HuH-7 (cell line): ENCODE measurements around the gene AHDC1.
"Not testable (repeated sequence)": the region's sequence is repeated elsewhere in the genome, so short reads cannot be mapped to it uniquely, and the experiment has no call there.

Experiments
- DNase-seq: peaks from one replicate; pipeline ENCODE4 v3.0.0; 2011; ENCODE audit warnings: low spot score

Gene AHDC1

GRCh38 chr1:27506703-27507102 is 97.2 kb downstream of the AHDC1 start:
- DNase-seq, result no peak

- no peak for DNase-seq
Measured at GRCh38 chr1:27505420-27505680, 98.6 kb downstream of the AHDC1 start.

GRCh38 chr1:27504588-27505419 is 99.1 kb downstream of the AHDC1 start:
- DNase-seq, result peak; percentile 60

GRCh38 chr1:27503844-27504587 is 99.9 kb downstream of the AHDC1 start:
- no peak for DNase-seq

GRCh38 chr1:27503033-27503432 is 100.9 kb downstream of the AHDC1 start:
- DNase-seq, result no peak

- not testable (repeated sequence) for DNase-seq
Measured at GRCh38 chr1:27501159-27501558, 102.8 kb downstream of the AHDC1 start.

GRCh38 chr1:27499142-27499541 is 104.8 kb downstream of the AHDC1 start:
- no peak for DNase-seq

- no peak for DNase-seq
Measured at GRCh38 chr1:27496604-27497155, 107.3 kb downstream of the AHDC1 start.

- no peak for DNase-seq
Measured at GRCh38 chr1:27492796-27493195, 111.1 kb downstream of the AHDC1 start.

- no peak for DNase-seq
Measured at GRCh38 chr1:27491748-27492700, 111.9 kb downstream of the AHDC1 start.

GRCh38 chr1:27489973-27490741 is 113.8 kb downstream of the AHDC1 start, which contains the start of gene WASF2:
Gene WASF2 (minus strand): TSS chr1:27490167. CDS start chr1:27428890, 61,277 bp downstream.
- DNase-seq, result peak; percentile 88

GRCh38 chr1:27489501-27489972 is 114.4 kb downstream of the AHDC1 start:
- DNase-seq, result no peak

GRCh38 chr1:27487966-27488884 is 115.7 kb downstream of the AHDC1 start:
- no peak for DNase-seq

- DNase-seq, result no peak
Measured at GRCh38 chr1:27485363-27485762, 118.6 kb downstream of the AHDC1 start.
